SK-N-MC (cell line): ENCODE measurements around the gene PTPN9.

Source experiments
- EZH2 ChIP-seq: fragments of 200-600 bp; sonication (generic); IDR thresholded peaks from one replicate; pipeline ENCODE4 v1.6.1; 2017; ENCODE audit warnings: antibody characterized with exemption
- POLR2AphosphoS5 ChIP-seq: IDR thresholded peaks from 2 replicates; pipeline ENCODE4 v1.6.1; 2012; ENCODE audit warnings: mild to moderate bottlenecking, low read depth, low read length, borderline replicate concordance

DNA sequence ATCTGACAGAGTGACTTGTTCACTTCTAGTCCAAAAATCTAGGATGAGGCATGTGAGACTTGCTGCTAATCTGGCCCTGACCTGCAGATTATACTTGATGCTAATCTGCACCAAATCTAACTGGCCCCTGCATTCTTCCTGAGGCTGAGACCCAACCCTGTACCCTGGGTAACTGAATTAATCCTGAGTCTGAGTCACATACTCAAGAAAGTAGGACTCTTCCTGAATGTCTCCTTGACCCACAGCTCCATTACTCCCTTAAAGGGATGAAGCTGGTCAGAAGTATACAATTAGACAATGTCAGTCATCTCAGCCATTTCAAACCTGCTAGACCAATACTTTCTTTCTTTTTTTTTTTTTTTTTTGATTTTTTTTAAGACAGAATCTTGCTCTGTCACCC, 25.5 kb downstream of the PTPN9 start:
- TF ChIP-seq POLR2AphosphoS5 (no peak), EZH2 (no peak)
